Panc1 (cell line): ENCODE data around the gene NEO1.

Source experiments
- POLR2AphosphoS5 ChIP-seq: IDR thresholded peaks from 2 replicates; pipeline ENCODE4 v1.6.1; 2012; ENCODE audit warnings: mild to moderate bottlenecking, low read depth, low read length, moderate library complexity
- SIN3A ChIP-seq: IDR thresholded peaks from 2 replicates; pipeline ENCODE4 v1.6.1; 2012; ENCODE audit warnings: low read depth, mild to moderate bottlenecking, low read length, moderate library complexity, borderline replicate concordance; ENCODE audit not compliant: insufficient read depth
- TCF7L2 ChIP-seq: IDR thresholded peaks from 2 replicates; pipeline ENCODE4 v1.6.1; 2011; ENCODE audit warnings: mild to moderate bottlenecking, low read depth, low read length, inconsistent platforms
- TF ChIP-seq, protein P1 (sequence below): fragments of 450-650 bp; IDR thresholded peaks from 2 replicates; pipeline ENCODE4 v1.5.1; 2017; ENCODE audit warnings: mild to moderate bottlenecking
- TF ChIP-seq, protein P2 (sequence below), 2 experiments: IDR thresholded peaks; 2 replicates each; pipeline ENCODE4 v1.6.1; 2011 to 2012; ENCODE audit warnings: low read depth in 2 of 2, control low read depth in 1 of 2, low read length in 1 of 2, mild to moderate bottlenecking in 1 of 2, moderate library complexity in 1 of 2; ENCODE audit not compliant: insufficient read depth in 1 of 2

DNA sequence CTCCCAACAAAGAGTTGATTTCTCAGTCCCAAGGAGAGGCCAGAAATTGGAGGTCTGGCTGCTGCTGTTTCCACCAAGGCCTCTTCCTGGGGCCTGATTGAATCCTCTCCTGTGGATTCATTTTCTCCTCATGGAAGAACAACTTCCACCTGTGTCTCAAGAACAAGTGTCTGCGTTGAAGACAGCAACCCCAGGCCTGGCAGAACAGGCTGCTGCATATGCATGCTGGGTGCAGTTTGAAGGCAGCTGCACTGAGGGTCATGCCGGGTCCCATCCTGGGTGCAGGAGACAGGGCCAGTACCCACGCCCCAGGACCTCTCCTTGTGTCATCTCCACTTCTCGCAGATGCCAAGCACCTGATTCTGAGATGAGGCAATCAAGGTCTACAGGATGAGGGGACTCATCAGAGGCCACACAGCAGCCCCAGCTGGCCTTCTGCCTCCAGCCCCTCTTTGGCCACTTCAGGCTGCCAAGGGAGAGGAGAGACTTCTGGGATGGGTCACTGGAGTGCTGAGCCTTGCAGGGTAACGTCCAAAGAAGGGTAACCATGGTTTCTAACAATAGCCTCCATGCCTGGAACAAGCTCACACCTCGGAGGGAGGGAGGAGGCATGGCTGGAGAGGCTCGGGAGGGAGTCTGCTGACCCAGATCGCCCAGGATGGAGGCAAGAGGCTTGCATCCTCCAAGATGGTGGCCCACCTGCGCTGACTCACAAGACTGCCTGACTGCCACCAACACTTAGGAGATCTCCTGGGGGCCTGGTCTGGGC is 286.5 kb downstream of the NEO1 start:
- TF ChIP-seq, protein P1, sequence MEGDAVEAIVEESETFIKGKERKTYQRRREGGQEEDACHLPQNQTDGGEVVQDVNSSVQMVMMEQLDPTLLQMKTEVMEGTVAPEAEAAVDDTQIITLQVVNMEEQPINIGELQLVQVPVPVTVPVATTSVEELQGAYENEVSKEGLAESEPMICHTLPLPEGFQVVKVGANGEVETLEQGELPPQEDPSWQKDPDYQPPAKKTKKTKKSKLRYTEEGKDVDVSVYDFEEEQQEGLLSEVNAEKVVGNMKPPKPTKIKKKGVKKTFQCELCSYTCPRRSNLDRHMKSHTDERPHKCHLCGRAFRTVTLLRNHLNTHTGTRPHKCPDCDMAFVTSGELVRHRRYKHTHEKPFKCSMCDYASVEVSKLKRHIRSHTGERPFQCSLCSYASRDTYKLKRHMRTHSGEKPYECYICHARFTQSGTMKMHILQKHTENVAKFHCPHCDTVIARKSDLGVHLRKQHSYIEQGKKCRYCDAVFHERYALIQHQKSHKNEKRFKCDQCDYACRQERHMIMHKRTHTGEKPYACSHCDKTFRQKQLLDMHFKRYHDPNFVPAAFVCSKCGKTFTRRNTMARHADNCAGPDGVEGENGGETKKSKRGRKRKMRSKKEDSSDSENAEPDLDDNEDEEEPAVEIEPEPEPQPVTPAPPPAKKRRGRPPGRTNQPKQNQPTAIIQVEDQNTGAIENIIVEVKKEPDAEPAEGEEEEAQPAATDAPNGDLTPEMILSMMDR: no peak
- no peak for TF ChIP-seq SIN3A
- TF ChIP-seq, protein P2, sequence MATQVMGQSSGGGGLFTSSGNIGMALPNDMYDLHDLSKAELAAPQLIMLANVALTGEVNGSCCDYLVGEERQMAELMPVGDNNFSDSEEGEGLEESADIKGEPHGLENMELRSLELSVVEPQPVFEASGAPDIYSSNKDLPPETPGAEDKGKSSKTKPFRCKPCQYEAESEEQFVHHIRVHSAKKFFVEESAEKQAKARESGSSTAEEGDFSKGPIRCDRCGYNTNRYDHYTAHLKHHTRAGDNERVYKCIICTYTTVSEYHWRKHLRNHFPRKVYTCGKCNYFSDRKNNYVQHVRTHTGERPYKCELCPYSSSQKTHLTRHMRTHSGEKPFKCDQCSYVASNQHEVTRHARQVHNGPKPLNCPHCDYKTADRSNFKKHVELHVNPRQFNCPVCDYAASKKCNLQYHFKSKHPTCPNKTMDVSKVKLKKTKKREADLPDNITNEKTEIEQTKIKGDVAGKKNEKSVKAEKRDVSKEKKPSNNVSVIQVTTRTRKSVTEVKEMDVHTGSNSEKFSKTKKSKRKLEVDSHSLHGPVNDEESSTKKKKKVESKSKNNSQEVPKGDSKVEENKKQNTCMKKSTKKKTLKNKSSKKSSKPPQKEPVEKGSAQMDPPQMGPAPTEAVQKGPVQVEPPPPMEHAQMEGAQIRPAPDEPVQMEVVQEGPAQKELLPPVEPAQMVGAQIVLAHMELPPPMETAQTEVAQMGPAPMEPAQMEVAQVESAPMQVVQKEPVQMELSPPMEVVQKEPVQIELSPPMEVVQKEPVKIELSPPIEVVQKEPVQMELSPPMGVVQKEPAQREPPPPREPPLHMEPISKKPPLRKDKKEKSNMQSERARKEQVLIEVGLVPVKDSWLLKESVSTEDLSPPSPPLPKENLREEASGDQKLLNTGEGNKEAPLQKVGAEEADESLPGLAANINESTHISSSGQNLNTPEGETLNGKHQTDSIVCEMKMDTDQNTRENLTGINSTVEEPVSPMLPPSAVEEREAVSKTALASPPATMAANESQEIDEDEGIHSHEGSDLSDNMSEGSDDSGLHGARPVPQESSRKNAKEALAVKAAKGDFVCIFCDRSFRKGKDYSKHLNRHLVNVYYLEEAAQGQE (IDR thresholded peaks at IDR 0.05; ENCODE audit: insufficient read depth in 1 of 2, low read depth in 2 of 2, low read length in 1 of 2): no peak
- no peak for TF ChIP-seq TCF7L2
- no peak for TF ChIP-seq POLR2AphosphoS5
